NOMO-1 treated with DMSO at 0.1 percent for 48 hours (cell line): Measurements from ENCODE around the gene NFIA.
A peak's percentile ranks its signal among the peaks of the same experiment; 100 is the strongest.

Experiments used
- DNase-seq: peaks from one replicate; lab custom pipeline; 2025; ENCODE audit not compliant: unreplicated experiment; lab: John Stamatoyannopoulos, UW

The NFIA gene

GRCh38 chr1:61181067-61182038 lies 99.0 kb downstream of the NFIA start:
- DNase-seq = no peak

- no peak for DNase-seq
Observed at GRCh38 chr1:61182049-61182448, 99.7 kb downstream of the NFIA start.

GRCh38 chr1:61182480-61182879 lies 100.1 kb downstream of the NFIA start:
- no peak for DNase-seq

GRCh38 chr1:61183471-61184039 lies 101.2 kb downstream of the NFIA start:
- no peak for DNase-seq

- no peak for DNase-seq
Observed at GRCh38 chr1:61184040-61184713, 101.8 kb downstream of the NFIA start.

GRCh38 chr1:61184714-61185106 lies 102.3 kb downstream of the NFIA start:
- DNase-seq = no peak

GRCh38 chr1:61186753-61187152 lies 104.4 kb downstream of the NFIA start:
- DNase-seq = no peak

- DNase-seq = no peak
Observed at GRCh38 chr1:61187352-61188086, 105.2 kb downstream of the NFIA start.

GRCh38 chr1:61190153-61190552 lies 107.8 kb downstream of the NFIA start:
- DNase-seq = no peak

- no peak for DNase-seq
Observed at GRCh38 chr1:61190618-61191432, 108.5 kb downstream of the NFIA start.

GRCh38 chr1:61191433-61191720 lies 109.0 kb downstream of the NFIA start:
- no peak for DNase-seq

- DNase-seq = no peak
Observed at GRCh38 chr1:61192663-61193330, 110.4 kb downstream of the NFIA start.

- no peak for DNase-seq
Observed at GRCh38 chr1:61193808-61194207, 111.4 kb downstream of the NFIA start.

- no peak for DNase-seq
Observed at GRCh38 chr1:61198554-61198953, 116.2 kb downstream of the NFIA start.

GRCh38 chr1:61201035-61201434 lies 118.7 kb downstream of the NFIA start:
- DNase-seq = no peak

GRCh38 chr1:61202854-61203598 lies 120.7 kb downstream of the NFIA start:
- peak; percentile 32 for DNase-seq

GRCh38 chr1:61204528-61204927 lies 122.2 kb downstream of the NFIA start:
- no peak for DNase-seq

- DNase-seq = no peak
Observed at GRCh38 chr1:61207416-61207815, 125.1 kb downstream of the NFIA start.

GRCh38 chr1:61208172-61208571 lies 125.8 kb downstream of the NFIA start:
- DNase-seq = no peak
